Neural progenitor cell (in vitro differentiated cells): Measurements from ENCODE around the gene CFAP61.

Source experiments
- CTCF ChIP-seq: fragments of 200-600 bp; sonication (generic); IDR thresholded peaks from 2 replicates; pipeline ENCODE4 v1.5.1; 2017; ENCODE audit warnings: antibody characterized with exemption, mild to moderate bottlenecking
- EZH2phosphoT487 ChIP-seq: fragments of 200-600 bp; sonication (generic); IDR thresholded peaks from 2 replicates; pipeline ENCODE4 v1.6.1; 2017; ENCODE audit warnings: antibody characterized with exemption

DNA sequence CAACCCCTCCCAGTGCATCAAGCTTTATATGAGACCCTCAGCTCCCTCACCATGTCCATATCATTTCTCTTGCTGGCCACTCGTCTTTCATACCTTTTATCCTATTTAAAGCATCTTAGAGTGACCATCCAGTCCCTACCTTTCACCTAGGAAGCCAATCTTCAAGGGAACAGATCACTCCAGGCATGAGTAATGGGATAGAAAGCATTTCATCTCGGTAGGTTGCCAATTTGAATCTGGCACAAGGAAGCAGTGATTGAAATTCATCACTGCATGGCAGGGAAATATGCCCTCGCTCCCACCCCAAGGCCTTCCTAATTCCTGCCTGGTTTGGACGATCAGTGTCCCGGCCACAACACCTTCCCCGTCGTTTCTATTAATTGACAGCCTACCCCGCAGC, 150.4 kb downstream of the CFAP61 start:
- no peak for TF ChIP-seq EZH2phosphoT487
- TF ChIP-seq CTCF, result no peak
